Upper lobe of left lung (tissue), 4 donors: ENCODE results near the gene CHCHD3.

Experiments
- POLR2A ChIP-seq, 4 donors: fragments of 450-650 bp; IDR thresholded peaks; one replicate each; pipeline ENCODE4 v1.5.1; 2016 to 2017; ENCODE audit warnings: antibody characterized with exemption in 4 of 4, mild to moderate bottlenecking in 2 of 4
- POLR2AphosphoS5 ChIP-seq, 2 donors: sonication (generic); formaldehyde crosslinking; IDR thresholded peaks; one replicate each; pipeline ENCODE4 v1.5.1; 2017; ENCODE audit warnings: antibody characterized with exemption in 2 of 2
- TF ChIP-seq, protein P1 (sequence below), 6 experiments: fragments of 450-650 bp in 4 of 6; fragments of 200-600 bp in 2 of 6; sonication (generic) in 2 of 6; IDR thresholded peaks; one replicate each; pipeline ENCODE4 v1.5.1; 2016 to 2019; ENCODE audit warnings: antibody characterized with exemption in 6 of 6

DNA sequence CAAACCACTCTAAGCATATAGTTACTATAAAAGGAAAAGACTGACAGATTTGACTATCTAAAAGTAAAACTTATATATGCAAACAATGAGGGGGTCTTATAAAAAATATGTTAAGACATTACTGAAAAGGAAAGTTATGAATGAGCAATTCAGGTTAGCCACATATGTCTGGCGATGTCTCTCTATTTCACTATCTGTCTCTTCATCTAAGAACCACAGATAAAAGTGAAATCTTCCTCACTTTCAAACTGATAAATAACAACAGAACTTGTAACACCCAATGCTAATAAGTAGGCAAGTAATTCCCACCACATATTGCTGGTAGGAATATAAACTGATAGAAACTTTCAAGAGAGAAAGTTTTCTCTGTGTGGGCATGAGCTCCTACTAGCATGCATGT lies 138.2 kb downstream of the CHCHD3 start:
- TF ChIP-seq, protein P1, sequence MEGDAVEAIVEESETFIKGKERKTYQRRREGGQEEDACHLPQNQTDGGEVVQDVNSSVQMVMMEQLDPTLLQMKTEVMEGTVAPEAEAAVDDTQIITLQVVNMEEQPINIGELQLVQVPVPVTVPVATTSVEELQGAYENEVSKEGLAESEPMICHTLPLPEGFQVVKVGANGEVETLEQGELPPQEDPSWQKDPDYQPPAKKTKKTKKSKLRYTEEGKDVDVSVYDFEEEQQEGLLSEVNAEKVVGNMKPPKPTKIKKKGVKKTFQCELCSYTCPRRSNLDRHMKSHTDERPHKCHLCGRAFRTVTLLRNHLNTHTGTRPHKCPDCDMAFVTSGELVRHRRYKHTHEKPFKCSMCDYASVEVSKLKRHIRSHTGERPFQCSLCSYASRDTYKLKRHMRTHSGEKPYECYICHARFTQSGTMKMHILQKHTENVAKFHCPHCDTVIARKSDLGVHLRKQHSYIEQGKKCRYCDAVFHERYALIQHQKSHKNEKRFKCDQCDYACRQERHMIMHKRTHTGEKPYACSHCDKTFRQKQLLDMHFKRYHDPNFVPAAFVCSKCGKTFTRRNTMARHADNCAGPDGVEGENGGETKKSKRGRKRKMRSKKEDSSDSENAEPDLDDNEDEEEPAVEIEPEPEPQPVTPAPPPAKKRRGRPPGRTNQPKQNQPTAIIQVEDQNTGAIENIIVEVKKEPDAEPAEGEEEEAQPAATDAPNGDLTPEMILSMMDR (IDR thresholded peaks at IDR 0.05): no peak
- TF ChIP-seq POLR2AphosphoS5 (IDR thresholded peaks at IDR 0.05) (no peak), POLR2A (IDR thresholded peaks at IDR 0.05) (no peak)
